ENCODE data around the gene RPN1.
"Not testable (repeated sequence)": the region's sequence is repeated elsewhere in the genome, so short reads cannot be mapped to it uniquely, and the experiment has no call there.

The RPN1 gene

GRCh38 chr3:128653383-128653992 lies 2.9 kb upstream of the RPN1 start:
- not testable (repeated sequence) for H3K27ac ChIP-seq (ENCODE audit: low read depth, low read length)

GRCh38 chr3:128648940-128649663 lies 1.5 kb downstream of the RPN1 start:
- peak overlapping the region; percentile 92 to 98 for H3K4me3 ChIP-seq (ENCODE audit: low read depth in 1 of 2, low read length in 2 of 2)
- H3K9ac ChIP-seq (ENCODE audit: low read depth in 1 of 2, low read length in 2 of 2): peak overlapping the region; percentile 94 to 98
- H3K36me3 ChIP-seq (ENCODE audit: control insufficient read depth in 1 of 2, insufficient read depth in 2 of 2, low read length in 2 of 2): peaks cover 7% of the 10 kb centered on the region in 2 donors
- no peaks in the 10 kb centered on the region for H3K9me3 ChIP-seq (ENCODE audit: control insufficient read depth in 1 of 2, low read length in 2 of 2)
- H3K27me3 ChIP-seq (ENCODE audit: control insufficient read depth in 1 of 2, insufficient read depth in 2 of 2, low read length in 2 of 2): no peaks in the 10 kb centered on the region
- H3K27ac ChIP-seq (ENCODE audit: low read depth, low read length): no peak overlapping the region
- H3K4me1 ChIP-seq (ENCODE audit: control insufficient read depth in 1 of 2, insufficient read depth in 2 of 2, low read length in 2 of 2): peaks cover 8 to 13% of the 10 kb centered on the region in 2 donors

More at GRCh38 chr3:128653383-128653992, 2.9 kb upstream of the RPN1 start:
- not testable (repeated sequence) for H3K9me3 ChIP-seq (ENCODE audit: control insufficient read depth in 1 of 2, low read length in 2 of 2); H3K4me3 ChIP-seq (ENCODE audit: low read depth in 1 of 2, low read length in 2 of 2); H3K9ac ChIP-seq (ENCODE audit: low read depth in 1 of 2, low read length in 2 of 2); H3K36me3 ChIP-seq (ENCODE audit: control insufficient read depth in 1 of 2, insufficient read depth in 2 of 2, low read length in 2 of 2); H3K27me3 ChIP-seq (ENCODE audit: control insufficient read depth in 1 of 2, insufficient read depth in 2 of 2, low read length in 2 of 2); H3K4me1 ChIP-seq (ENCODE audit: control insufficient read depth in 1 of 2, insufficient read depth in 2 of 2, low read length in 2 of 2)

GRCh38 chr3:128648402-128648801 lies 2.2 kb downstream of the RPN1 start:
- Histone ChIP-seq H3K4me3 (ENCODE audit: low read depth in 1 of 2, low read length in 2 of 2) (peak overlapping the region; percentile 92 to 98), H3K9ac (ENCODE audit: low read depth in 1 of 2, low read length in 2 of 2) (peak overlapping the region; percentile 5 to 94), H3K27me3 (ENCODE audit: control insufficient read depth in 1 of 2, insufficient read depth in 2 of 2, low read length in 2 of 2) (no peaks in the 10 kb centered on the region), H3K9me3 (ENCODE audit: control insufficient read depth in 1 of 2, low read length in 2 of 2) (no peaks in the 10 kb centered on the region), H3K36me3 (ENCODE audit: control insufficient read depth in 1 of 2, insufficient read depth in 2 of 2, low read length in 2 of 2) (peaks cover 10 to 13% of the 10 kb centered on the region in 2 donors), H3K4me1 (ENCODE audit: control insufficient read depth in 1 of 2, insufficient read depth in 2 of 2, low read length in 2 of 2) (peaks cover 8 to 13% of the 10 kb centered on the region in 2 donors), H3K27ac (ENCODE audit: low read depth, low read length) (no peak overlapping the region)

GRCh38 chr3:128647307-128647706 lies 3.3 kb downstream of the RPN1 start:
- Histone ChIP-seq H3K4me1 (ENCODE audit: control insufficient read depth in 1 of 2, insufficient read depth in 2 of 2, low read length in 2 of 2) (peaks cover 8 to 13% of the 10 kb centered on the region in 2 donors), H3K36me3 (ENCODE audit: control insufficient read depth in 1 of 2, insufficient read depth in 2 of 2, low read length in 2 of 2) (peaks cover 10 to 18% of the 10 kb centered on the region in 2 donors), H3K27me3 (ENCODE audit: control insufficient read depth in 1 of 2, insufficient read depth in 2 of 2, low read length in 2 of 2) (no peaks in the 10 kb centered on the region), H3K9me3 (ENCODE audit: control insufficient read depth in 1 of 2, low read length in 2 of 2) (no peaks in the 10 kb centered on the region), H3K4me3 (ENCODE audit: low read depth in 1 of 2, low read length in 2 of 2) (no peak overlapping the region), H3K9ac (ENCODE audit: low read depth in 1 of 2, low read length in 2 of 2) (no peak overlapping the region), H3K27ac (ENCODE audit: low read depth, low read length) (no peak overlapping the region)

GRCh38 chr3:128634075-128634611 lies 16.5 kb downstream of the RPN1 start:
- Histone ChIP-seq H3K4me1 (ENCODE audit: control insufficient read depth in 1 of 2, insufficient read depth in 2 of 2, low read length in 2 of 2) (peaks cover 0 to 4% of the 10 kb centered on the region in 2 donors), H3K36me3 (ENCODE audit: control insufficient read depth in 1 of 2, insufficient read depth in 2 of 2, low read length in 2 of 2) (peaks cover 21 to 50% of the 10 kb centered on the region in 2 donors), H3K9ac (ENCODE audit: low read depth in 1 of 2, low read length in 2 of 2) (no peak overlapping the region), H3K27ac (ENCODE audit: low read depth, low read length) (no peak overlapping the region), H3K4me3 (ENCODE audit: low read depth in 1 of 2, low read length in 2 of 2) (no peak overlapping the region), H3K9me3 (ENCODE audit: control insufficient read depth in 1 of 2, low read length in 2 of 2) (no peaks in the 10 kb centered on the region), H3K27me3 (ENCODE audit: control insufficient read depth in 1 of 2, insufficient read depth in 2 of 2, low read length in 2 of 2) (no peaks in the 10 kb centered on the region)

GRCh38 chr3:128632301-128632700 lies 18.3 kb downstream of the RPN1 start:
- Histone ChIP-seq H3K4me3 (ENCODE audit: low read depth in 1 of 2, low read length in 2 of 2) (no peak overlapping the region), H3K9ac (ENCODE audit: low read depth in 1 of 2, low read length in 2 of 2) (no peak overlapping the region), H3K9me3 (ENCODE audit: control insufficient read depth in 1 of 2, low read length in 2 of 2) (no peaks in the 10 kb centered on the region), H3K27me3 (ENCODE audit: control insufficient read depth in 1 of 2, insufficient read depth in 2 of 2, low read length in 2 of 2) (no peaks in the 10 kb centered on the region), H3K4me1 (ENCODE audit: control insufficient read depth in 1 of 2, insufficient read depth in 2 of 2, low read length in 2 of 2) (peaks cover 0 to 2% of the 10 kb centered on the region in 2 donors), H3K27ac (ENCODE audit: low read depth, low read length) (no peak overlapping the region), H3K36me3 (ENCODE audit: control insufficient read depth in 1 of 2, insufficient read depth in 2 of 2, low read length in 2 of 2) (peaks cover 13 to 51% of the 10 kb centered on the region in 2 donors)

GRCh38 chr3:128629936-128630335 lies 20.7 kb downstream of the RPN1 start:
- no peaks in the 10 kb centered on the region for H3K27me3 ChIP-seq (ENCODE audit: control insufficient read depth in 1 of 2, insufficient read depth in 2 of 2, low read length in 2 of 2)
- no peak overlapping the region for H3K4me3 ChIP-seq (ENCODE audit: low read depth in 1 of 2, low read length in 2 of 2)
- H3K27ac ChIP-seq (ENCODE audit: low read depth, low read length): no peak overlapping the region
- H3K9ac ChIP-seq (ENCODE audit: low read depth in 1 of 2, low read length in 2 of 2): no peak overlapping the region
- peaks cover 35 to 62% of the 10 kb centered on the region in 2 donors for H3K36me3 ChIP-seq (ENCODE audit: control insufficient read depth in 1 of 2, insufficient read depth in 2 of 2, low read length in 2 of 2)
- H3K4me1 ChIP-seq (ENCODE audit: control insufficient read depth in 1 of 2, insufficient read depth in 2 of 2, low read length in 2 of 2): no peaks in the 10 kb centered on the region
- no peaks in the 10 kb centered on the region for H3K9me3 ChIP-seq (ENCODE audit: control insufficient read depth in 1 of 2, low read length in 2 of 2)

- peaks cover 60 to 87% of the 10 kb centered on the region in 2 donors for H3K36me3 ChIP-seq (ENCODE audit: control insufficient read depth in 1 of 2, insufficient read depth in 2 of 2, low read length in 2 of 2)
- no peaks in the 10 kb centered on the region for H3K9me3 ChIP-seq (ENCODE audit: control insufficient read depth in 1 of 2, low read length in 2 of 2)
- H3K4me1 ChIP-seq (ENCODE audit: control insufficient read depth in 1 of 2, insufficient read depth in 2 of 2, low read length in 2 of 2): no peaks in the 10 kb centered on the region
- no peak overlapping the region for H3K4me3 ChIP-seq (ENCODE audit: low read depth in 1 of 2, low read length in 2 of 2)
- no peak overlapping the region for H3K27ac ChIP-seq (ENCODE audit: low read depth, low read length)
- no peaks in the 10 kb centered on the region for H3K27me3 ChIP-seq (ENCODE audit: control insufficient read depth in 1 of 2, insufficient read depth in 2 of 2, low read length in 2 of 2)
- no peak overlapping the region for H3K9ac ChIP-seq (ENCODE audit: low read depth in 1 of 2, low read length in 2 of 2)
Measured at GRCh38 chr3:128625409-128625945, 25.1 kb downstream of the RPN1 start.

- no peak overlapping the region for H3K27ac ChIP-seq (ENCODE audit: low read depth, low read length)
- peaks cover 57 to 87% of the 10 kb centered on the region in 2 donors for H3K36me3 ChIP-seq (ENCODE audit: control insufficient read depth in 1 of 2, insufficient read depth in 2 of 2, low read length in 2 of 2)
- H3K4me3 ChIP-seq (ENCODE audit: low read depth in 1 of 2, low read length in 2 of 2): no peak overlapping the region
- no peaks in the 10 kb centered on the region for H3K27me3 ChIP-seq (ENCODE audit: control insufficient read depth in 1 of 2, insufficient read depth in 2 of 2, low read length in 2 of 2)
- no peaks in the 10 kb centered on the region for H3K4me1 ChIP-seq (ENCODE audit: control insufficient read depth in 1 of 2, insufficient read depth in 2 of 2, low read length in 2 of 2)
- no peak overlapping the region for H3K9ac ChIP-seq (ENCODE audit: low read depth in 1 of 2, low read length in 2 of 2)
- no peaks in the 10 kb centered on the region for H3K9me3 ChIP-seq (ENCODE audit: control insufficient read depth in 1 of 2, low read length in 2 of 2)
Measured at GRCh38 chr3:128624526-128625138, 26.0 kb downstream of the RPN1 start.

GRCh38 chr3:128623762-128624176 lies 26.8 kb downstream of the RPN1 start:
- peaks cover 5 to 7% of the 10 kb centered on the region in 2 donors for H3K4me1 ChIP-seq (ENCODE audit: control insufficient read depth in 1 of 2, insufficient read depth in 2 of 2, low read length in 2 of 2)
- H3K9me3 ChIP-seq (ENCODE audit: control insufficient read depth in 1 of 2, low read length in 2 of 2): no peaks in the 10 kb centered on the region
- no peak overlapping the region for H3K27ac ChIP-seq (ENCODE audit: low read depth, low read length)
- H3K27me3 ChIP-seq (ENCODE audit: control insufficient read depth in 1 of 2, insufficient read depth in 2 of 2, low read length in 2 of 2): no peaks in the 10 kb centered on the region
- H3K36me3 ChIP-seq (ENCODE audit: control insufficient read depth in 1 of 2, insufficient read depth in 2 of 2, low read length in 2 of 2): peaks cover 62 to 87% of the 10 kb centered on the region in 2 donors
- no peak overlapping the region for H3K4me3 ChIP-seq (ENCODE audit: low read depth in 1 of 2, low read length in 2 of 2)
- no peak overlapping the region for H3K9ac ChIP-seq (ENCODE audit: low read depth in 1 of 2, low read length in 2 of 2)

All from duodenal mucosa (tissue), 2 donors.